ENCODE data around the gene SLCO2A1.

The SLCO2A1 gene

DNA sequence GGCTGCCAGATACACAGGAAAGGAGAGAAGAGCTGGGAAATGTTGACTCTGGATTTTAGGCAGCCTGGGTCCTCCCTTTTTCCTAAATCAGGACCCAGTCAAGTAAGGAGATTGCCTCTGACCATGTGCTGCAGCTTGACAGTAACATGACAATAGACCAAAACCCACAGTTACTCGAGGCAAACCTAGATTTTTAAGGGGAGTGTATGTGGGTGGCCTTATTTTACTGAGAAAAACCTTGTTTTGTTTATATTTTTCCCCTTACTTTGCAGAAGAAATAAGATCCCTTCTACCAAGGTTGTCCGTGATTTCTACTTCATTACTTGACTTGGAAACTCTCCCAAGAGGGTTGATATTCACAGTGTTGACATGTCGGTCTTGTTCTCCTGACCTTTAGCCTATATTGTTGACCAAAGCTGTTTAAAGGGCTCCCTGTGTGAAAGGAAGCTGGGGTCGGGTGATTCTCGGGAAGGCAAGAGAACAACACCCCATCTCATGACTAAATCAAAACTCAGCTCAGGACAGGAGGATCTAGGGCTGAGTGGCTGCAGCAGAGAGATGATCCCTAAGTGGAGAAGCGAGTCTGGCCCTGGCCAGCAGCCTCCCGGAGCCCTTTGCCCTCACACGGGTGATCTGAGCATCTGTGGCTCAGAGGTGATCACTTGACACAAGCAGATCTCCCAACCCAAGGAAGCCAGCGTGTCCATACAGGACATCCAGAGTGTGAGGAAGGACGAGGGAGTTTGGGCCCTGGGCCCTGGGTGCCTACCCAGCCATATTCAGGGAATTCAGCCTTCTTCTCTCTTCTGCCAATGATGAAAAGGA is 31.0 kb upstream of the SLCO2A1 start:
- no peak for DNase-seq (ENCODE audit: low read depth)

DNA sequence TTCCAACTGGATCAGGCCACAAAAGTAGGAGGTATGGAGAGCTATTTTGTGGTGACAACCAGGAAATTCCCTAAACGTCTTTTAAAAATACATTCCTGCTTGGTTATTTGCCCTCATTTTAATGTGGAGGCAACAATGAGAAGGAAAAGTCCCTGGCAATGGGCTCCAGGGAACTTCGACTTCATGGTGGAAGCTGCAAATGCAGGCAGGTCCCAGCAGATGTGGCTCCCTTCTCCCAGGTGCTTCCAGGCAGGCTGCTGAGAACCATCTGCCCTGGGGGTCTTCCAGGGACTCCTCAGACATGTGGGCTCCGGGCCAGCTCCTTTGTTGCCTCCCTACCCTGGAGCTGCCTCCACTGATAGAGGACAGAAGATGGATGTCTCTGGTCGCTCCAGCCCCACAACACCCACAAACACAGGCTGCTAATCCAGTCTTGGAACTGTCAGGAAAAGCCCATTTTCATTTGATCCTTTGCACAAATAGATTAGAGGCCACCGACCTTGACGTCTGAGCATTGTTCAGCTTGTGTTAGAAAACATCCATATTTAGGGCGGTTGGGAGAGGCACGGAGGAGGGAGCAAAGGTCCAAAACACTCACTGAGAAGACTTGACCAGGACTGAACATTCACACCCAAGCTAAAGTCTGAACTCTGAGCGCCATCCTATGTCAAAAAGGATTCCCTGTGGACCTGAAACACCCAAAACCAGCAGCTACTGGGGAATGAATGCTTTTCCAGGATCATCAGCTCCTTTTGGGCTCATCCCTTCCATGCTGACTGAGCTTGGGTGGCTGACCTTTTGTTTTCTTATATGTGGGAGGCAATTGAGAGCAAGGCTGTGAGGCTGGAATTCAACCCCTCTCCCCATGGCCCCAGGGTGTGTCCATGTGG is 30.2 kb upstream of the SLCO2A1 start:
- no peak for DNase-seq (ENCODE audit: low read depth)

GRCh38 chr3:134059035-134059601 is 29.4 kb upstream of the SLCO2A1 start:
- DNase-seq (ENCODE audit: low read depth), result no peak

DNA sequence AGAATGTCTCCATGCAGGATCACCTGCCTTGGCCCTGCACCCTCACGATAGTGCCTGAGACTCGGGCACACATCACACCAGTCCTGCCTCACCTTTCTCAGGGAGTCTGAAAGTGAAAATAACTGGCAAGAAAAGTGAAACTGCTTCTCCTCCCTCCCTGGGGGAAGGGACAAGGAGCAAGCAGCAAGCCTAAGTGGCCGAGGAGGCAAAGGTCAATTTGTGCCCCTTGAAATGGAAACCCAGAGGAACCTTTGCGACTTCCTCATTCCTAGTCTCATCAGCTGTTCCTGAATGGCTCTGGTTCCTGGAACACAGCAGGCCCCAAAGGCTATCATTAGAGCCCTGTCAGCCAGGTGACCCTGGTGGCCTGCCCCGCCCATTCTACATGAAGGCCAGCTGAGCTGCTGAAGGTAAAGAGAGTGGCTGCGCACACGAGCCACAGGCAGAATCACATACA is 28.0 kb upstream of the SLCO2A1 start:
- DNase-seq (ENCODE audit: low read depth), result no peak

- DNase-seq (ENCODE audit: low read depth), result no peak
Measured at GRCh38 chr3:134057006-134057653, 27.4 kb upstream of the SLCO2A1 start.

DNA sequence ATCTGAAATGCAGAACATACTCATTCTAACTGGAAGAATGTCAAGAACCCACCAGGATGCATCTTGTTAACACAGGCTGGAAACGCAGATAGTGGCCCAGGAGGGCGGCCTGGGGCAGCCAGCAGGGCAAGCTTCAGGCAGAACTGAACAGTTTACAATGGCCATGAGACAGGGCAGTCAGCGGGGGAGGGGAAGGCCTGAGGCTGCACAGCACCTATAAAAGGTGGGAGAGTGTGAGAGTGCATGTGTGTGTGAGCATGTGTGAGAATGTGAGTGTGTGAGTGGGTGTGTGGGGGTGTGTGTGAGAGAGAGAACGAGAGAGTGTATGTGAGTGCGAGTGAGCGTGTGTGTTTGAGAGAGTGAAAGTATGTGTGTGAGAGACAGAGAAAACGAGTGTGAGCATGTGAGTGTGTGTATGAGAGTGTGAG is 26.8 kb upstream of the SLCO2A1 start:
- DNase-seq (ENCODE audit: low read depth), result no peak

- no peak for DNase-seq (ENCODE audit: low read depth)
Measured at GRCh38 chr3:134055661-134056060, 25.9 kb upstream of the SLCO2A1 start.

DNA sequence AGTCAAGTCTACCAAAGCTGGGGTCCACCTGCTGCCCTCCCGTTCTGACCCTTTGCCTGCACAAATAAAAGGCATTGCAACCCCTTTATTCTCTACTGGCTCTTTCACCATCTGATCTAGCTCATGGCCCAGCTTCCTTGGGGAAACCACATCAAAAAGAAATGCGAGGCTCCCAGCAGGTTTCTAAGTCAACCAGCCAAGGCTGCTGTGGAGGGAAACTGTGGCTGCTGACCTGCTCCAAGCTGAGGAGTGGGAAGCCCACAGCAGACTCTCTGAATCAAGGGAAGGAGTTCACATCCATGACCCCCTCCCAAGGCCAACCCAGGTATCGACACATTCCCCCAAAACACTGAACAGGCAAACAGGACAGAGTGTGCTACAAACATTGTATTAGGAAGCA is 25.2 kb upstream of the SLCO2A1 start:
- DNase-seq (ENCODE audit: low read depth), result no peak

GRCh38 chr3:134054231-134054630 is 24.5 kb upstream of the SLCO2A1 start:
- DNase-seq (ENCODE audit: low read depth), result no peak

DNA sequence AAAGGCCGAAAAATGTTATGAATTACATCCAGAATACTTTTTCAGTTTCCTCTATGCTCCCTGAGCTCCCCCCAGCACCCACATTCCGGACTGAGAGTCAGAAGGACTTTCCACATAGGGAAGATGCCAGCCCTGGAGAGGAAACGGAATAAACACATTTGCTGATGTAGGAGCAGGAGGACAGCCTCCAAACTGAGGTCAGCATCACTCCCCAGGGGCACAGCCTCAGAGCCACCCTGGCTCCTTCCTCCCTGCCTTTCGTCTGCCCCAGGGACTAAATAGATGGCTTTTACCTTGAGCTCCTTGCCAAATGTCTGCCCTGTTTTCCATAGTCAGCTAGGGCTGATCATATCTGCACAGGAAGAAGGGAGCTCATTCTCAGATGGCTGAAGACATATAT is 22.6 kb upstream of the SLCO2A1 start:
- no peak for DNase-seq (ENCODE audit: low read depth)

- no peak for DNase-seq (ENCODE audit: low read depth)
Measured at GRCh38 chr3:134049676-134050075, 20.0 kb upstream of the SLCO2A1 start.

DNA sequence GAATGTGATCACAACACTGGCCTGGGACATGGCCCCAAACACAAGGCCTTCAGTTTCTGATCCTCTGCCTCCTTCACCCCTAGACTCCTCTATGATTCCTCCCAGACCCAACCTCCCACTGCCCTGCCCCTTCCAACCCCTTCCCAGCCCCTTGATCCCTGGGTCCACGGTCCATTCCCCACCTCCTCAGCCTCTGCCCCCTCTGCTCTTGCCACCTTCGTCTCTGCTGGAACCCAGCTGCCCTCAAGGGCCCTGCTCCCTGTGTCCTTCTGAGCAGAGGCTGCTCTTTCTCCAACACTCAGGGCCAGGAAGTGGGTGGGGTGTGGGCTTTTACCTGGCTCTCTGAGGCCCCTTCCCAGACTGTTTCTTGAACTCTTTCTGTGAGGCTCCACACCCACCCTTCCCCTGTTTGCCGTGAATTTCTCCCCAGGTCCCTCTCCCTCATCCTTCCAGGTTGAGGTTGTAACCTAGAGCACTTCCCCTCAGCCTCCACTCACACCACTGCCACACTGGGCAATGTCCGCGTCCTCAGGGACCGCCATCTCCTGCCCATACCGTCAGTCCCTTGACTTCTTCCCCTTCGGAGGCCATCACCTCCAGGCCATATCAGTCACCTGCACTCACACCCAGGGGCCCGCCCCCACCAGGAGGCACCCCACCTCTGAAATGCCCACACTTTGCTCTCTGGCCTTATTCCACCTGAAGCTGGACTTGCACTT is 18.7 kb upstream of the SLCO2A1 start:
- DNase-seq (ENCODE audit: low read depth), result no peak

GRCh38 chr3:134044459-134044858 is 14.7 kb upstream of the SLCO2A1 start:
- DNase-seq (ENCODE audit: low read depth), result no peak

DNA sequence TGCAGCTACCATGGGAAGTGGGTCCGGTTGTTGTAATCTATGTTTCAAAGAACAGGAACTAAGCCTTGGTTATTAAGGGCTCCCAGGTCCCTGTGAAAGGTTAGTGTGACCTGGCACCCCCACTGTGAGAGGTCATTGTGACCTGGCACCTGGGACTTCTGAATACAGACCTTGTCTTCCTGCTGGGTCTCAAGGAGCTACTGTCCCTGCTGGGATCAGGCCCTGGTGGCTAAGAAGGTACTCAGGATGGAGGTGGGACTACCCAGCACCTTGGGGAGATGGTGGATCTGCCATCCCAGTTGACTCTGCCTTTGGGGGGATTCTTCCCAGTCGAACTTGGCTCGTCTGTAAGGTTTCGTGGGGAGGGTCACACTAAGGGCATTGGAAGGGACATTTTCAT is 10.3 kb upstream of the SLCO2A1 start:
- DNase-seq (ENCODE audit: low read depth), result no peak

GRCh38 chr3:134039161-134039862 is 9.6 kb upstream of the SLCO2A1 start:
- no peak for DNase-seq (ENCODE audit: low read depth)

DNA sequence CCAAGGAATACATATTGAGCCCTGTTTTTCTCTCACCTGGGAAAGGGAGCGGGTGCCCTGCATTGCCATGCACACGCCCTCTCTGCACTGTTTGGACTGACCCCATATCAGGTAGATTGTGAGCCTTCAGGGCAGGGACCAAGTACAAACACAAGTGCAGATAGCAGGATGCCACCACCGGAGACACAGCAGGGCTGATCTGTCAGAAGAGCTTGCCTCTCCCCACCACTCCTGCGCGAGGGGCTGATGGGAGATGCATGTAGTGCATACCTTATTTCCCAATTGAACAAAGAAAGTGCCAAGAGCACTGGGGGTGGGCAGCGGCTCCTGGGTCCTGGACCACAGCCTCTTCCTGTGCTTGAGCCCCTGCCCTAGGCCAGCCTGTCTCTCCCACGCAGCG is 9.0 kb upstream of the SLCO2A1 start:
- DNase-seq (ENCODE audit: low read depth), result no peak

DNA sequence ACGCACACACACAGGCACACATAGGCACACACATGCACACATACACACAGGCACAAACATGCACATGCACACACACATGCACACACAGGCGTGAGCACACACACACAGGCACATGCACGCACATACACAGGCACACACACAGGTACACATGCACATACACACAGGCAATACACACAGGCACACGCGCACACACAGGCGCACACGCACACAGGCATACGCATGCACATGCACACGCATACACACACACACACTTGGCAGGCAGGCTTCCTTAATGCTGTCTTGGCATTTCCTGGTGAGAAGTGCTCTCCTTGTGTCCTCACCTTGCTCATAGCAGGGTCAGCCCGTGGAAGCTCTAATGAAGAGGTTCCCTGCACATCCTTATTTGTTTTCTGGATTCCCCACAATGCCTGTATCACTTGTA is 8.4 kb upstream of the SLCO2A1 start:
- DNase-seq (ENCODE audit: low read depth), result no peak

DNA sequence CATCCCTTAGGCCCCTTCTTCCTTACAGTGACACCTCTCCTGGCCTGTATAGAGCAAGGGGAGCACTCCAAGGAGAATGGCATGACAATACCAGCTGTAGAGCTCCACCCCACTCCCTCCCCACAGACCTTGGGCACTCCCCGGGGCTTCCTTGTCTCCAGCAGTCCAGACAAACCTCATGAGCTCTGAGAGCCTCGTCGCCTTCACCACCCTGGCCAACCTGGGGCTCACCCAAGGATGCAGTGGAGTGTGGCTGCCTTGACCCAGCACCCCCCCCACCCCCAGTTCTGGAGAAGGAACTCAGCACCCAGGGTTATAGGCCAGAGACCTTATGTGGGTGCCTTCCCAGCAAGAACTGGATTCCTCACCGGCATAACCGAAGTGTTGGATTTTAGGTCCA is 7.4 kb upstream of the SLCO2A1 start:
- no peak for DNase-seq (ENCODE audit: low read depth)

- no peak for DNase-seq (ENCODE audit: low read depth)
Measured at GRCh38 chr3:134036291-134036690, 6.6 kb upstream of the SLCO2A1 start.

DNA sequence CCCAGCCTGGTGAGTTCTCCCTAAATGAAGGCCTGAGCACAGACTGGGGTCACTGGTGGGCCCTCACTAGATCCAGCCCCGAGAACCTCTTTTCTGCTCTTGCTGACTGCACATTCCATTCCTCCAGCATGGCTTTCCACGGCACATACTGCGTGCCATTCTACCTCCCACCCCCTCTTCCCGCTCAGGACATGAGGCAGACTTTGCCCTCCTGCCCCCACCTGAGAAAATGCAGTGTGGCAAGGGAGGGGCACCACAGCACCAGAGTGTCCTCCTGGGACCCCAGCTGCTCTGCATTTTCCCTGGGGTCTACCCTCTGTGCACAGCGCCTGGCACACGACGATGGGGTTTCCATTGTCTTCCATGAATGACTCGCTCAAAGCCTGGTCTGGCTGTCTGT is 6.1 kb upstream of the SLCO2A1 start:
- no peak for DNase-seq (ENCODE audit: low read depth)
